HFFc6 (cell line): ENCODE data around the gene IFNG. TPM values are rescaled to one million over a fixed set of nuclear protein-coding genes. Genes with fewer than 3 reads are reported as not detected.

Experiments used
- DNase-seq: peaks from one replicate; pipeline ENCODE4 v3.0.0-alpha.2; 2018
- H3K27ac Mint-ChIP-seq: 2 replicates; pipeline ENCODE4 v1.8.0; 2020; ENCODE audit warnings: mild to moderate bottlenecking, mixed read lengths
- H3K27me3 Mint-ChIP-seq: 2 replicates; pipeline ENCODE4 v1.8.0; 2021; ENCODE audit warnings: mild to moderate bottlenecking, moderate library complexity, mixed read lengths; ENCODE audit not compliant: insufficient read depth
- H3K36me3 Mint-ChIP-seq: 2 replicates; pipeline ENCODE4 v1.8.0; 2021; ENCODE audit warnings: low read depth, mixed read lengths
- H3K4me1 Mint-ChIP-seq: 2 replicates; pipeline ENCODE4 v1.8.0; 2020; ENCODE audit warnings: low read depth, mixed read lengths
- H3K4me3 Mint-ChIP-seq: 2 replicates; pipeline ENCODE4 v1.8.0; 2020; ENCODE audit warnings: mild to moderate bottlenecking, moderate library complexity, mixed read lengths
- H3K9me3 Mint-ChIP-seq: 2 replicates; pipeline ENCODE4 v1.8.0; 2020; ENCODE audit warnings: mild to moderate bottlenecking, mixed read lengths
- total RNA-seq, 6 experiments: library from RNA; stranded (reverse); fragmentation: NEBNext Ultra II Directional; extraction: Animal tissue kit (Norgen Biotek cat#: 25700); gene quantifications; 2 replicates in 1 of 6; 3 replicates in 5 of 6; pipeline ENCODE4 v1.2.3, GENCODE V29; 2021
- TF ChIP-seq, protein P1 (sequence below): fragments of 200-600 bp; sonication (generic); IDR thresholded peaks from 2 replicates; pipeline ENCODE4 v1.5.0; 2021; ENCODE audit warnings: antibody characterized with exemption, mild to moderate bottlenecking

Gene IFNG
- total RNA-seq, 6 experiments from 2014 or later: not detected

DNA sequence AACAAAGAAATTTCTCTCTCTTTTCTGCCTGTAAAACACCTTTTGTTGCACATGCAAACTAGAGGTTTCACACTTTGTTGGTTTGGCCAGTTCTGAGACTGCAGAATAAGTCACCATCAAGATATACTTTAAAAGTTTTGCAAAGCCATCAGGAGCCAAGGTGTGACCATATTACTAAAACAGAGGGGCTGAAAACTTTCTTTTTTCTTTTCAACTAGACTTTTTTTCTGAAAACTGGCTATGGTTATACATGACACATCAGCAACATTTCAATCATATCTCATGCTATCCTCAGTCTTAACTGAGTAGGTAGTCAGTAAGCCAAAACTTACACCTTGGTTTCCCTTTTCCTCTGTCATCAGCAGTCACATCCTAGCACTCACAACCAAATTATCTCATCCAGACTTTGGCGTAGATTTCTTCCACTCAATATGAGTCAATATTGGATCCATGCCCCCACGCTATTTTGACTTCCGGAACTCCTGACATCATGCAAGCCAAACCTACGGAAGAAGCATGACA lies 4.1 kb upstream of the IFNG start:
- Mint-ChIP-seq H3K9me3 (no peaks in the 10 kb centered on the region), H3K27ac (no peak overlapping the region), H3K4me1 (no peaks in the 10 kb centered on the region), H3K4me3 (no peak overlapping the region), H3K36me3 (no peaks in the 10 kb centered on the region), H3K27me3 (peaks cover 2% of the 10 kb centered on the region; the same call in 1 of the 2 replicates)
- no peak for DNase-seq
- TF ChIP-seq, protein P1, sequence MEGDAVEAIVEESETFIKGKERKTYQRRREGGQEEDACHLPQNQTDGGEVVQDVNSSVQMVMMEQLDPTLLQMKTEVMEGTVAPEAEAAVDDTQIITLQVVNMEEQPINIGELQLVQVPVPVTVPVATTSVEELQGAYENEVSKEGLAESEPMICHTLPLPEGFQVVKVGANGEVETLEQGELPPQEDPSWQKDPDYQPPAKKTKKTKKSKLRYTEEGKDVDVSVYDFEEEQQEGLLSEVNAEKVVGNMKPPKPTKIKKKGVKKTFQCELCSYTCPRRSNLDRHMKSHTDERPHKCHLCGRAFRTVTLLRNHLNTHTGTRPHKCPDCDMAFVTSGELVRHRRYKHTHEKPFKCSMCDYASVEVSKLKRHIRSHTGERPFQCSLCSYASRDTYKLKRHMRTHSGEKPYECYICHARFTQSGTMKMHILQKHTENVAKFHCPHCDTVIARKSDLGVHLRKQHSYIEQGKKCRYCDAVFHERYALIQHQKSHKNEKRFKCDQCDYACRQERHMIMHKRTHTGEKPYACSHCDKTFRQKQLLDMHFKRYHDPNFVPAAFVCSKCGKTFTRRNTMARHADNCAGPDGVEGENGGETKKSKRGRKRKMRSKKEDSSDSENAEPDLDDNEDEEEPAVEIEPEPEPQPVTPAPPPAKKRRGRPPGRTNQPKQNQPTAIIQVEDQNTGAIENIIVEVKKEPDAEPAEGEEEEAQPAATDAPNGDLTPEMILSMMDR: no peak

DNA sequence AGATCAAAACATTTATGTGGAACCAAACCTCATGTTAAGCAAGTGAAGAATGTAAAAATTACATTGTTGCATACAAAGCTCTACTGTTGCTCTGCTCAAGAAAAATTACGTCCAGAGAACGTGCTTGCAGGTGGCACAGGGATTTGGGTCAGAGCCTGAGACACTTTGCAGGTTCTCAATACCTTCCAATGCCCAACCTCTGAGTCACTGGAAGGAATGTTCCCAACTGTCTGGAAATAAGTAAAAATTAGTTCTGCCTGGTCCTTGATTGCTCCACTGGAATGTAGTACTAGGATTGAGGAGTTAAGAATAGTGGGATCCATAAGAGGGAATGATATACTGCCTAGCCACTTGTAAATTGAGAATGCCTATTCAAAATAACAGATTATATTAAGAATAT lies 2.8 kb upstream of the IFNG start:
- TF ChIP-seq, protein P1: no peak
- no peak overlapping the region for H3K27ac Mint-ChIP-seq
- H3K27me3 Mint-ChIP-seq: no peaks in the 10 kb centered on the region
- H3K36me3 Mint-ChIP-seq: no peaks in the 10 kb centered on the region
- no peaks in the 10 kb centered on the region for H3K9me3 Mint-ChIP-seq
- H3K4me3 Mint-ChIP-seq: no peak overlapping the region
- no peaks in the 10 kb centered on the region for H3K4me1 Mint-ChIP-seq
- DNase-seq: no peak

DNA sequence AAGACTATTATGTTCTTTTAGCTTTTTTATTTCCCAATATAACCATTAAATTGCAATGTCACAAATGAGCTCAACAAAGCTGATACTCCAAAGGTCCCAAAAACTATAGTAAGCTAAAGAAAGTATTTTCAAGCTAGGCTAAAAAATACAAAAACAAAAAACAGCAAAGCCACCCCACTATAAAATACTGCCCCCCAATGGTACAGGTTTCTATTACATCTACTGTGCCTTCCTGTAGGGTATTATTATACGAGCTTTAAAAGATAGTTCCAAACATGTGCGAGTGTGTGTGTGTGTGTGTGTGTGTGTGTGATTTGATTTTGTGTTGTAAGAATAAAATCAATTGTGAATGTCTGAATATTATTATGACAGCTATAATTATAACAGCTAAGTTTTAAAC lies 1.1 kb downstream of the IFNG start:
- no peak overlapping the region for H3K4me3 Mint-ChIP-seq
- no peaks in the 10 kb centered on the region; the same call in none of the 2 replicates for H3K27me3 Mint-ChIP-seq
- TF ChIP-seq, protein P1: peak; percentile 78
- no peaks in the 10 kb centered on the region for H3K36me3 Mint-ChIP-seq
- no peaks in the 10 kb centered on the region for H3K9me3 Mint-ChIP-seq
- H3K27ac Mint-ChIP-seq: no peak overlapping the region
- no peaks in the 10 kb centered on the region for H3K4me1 Mint-ChIP-seq
- peak; percentile 22 for DNase-seq

DNA sequence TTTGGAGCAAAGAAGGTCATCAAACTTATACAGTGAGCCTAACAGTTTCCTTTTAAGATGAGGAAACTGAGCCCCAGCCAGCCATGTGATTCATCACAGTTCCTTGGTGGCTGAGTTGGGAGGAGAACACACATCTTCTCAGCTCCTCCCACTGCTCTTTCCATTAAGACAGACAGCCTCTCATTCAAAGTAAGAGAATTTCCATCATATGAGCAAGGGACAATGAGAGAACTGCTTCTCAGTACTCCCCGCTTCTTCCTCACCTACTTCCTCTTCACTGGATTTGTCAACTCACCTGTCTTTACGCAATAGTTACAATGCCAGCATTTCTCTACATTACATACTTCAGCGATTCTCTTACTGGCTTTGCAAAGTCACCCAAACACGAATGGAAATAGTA lies 2.2 kb downstream of the IFNG start:
- Mint-ChIP-seq H3K4me1 (no peaks in the 10 kb centered on the region), H3K27me3 (peaks cover 2% of the 10 kb centered on the region), H3K36me3 (no peaks in the 10 kb centered on the region), H3K4me3 (no peak overlapping the region), H3K9me3 (no peaks in the 10 kb centered on the region), H3K27ac (no peak overlapping the region)
- TF ChIP-seq, protein P1: no peak
- no peak for DNase-seq

DNA sequence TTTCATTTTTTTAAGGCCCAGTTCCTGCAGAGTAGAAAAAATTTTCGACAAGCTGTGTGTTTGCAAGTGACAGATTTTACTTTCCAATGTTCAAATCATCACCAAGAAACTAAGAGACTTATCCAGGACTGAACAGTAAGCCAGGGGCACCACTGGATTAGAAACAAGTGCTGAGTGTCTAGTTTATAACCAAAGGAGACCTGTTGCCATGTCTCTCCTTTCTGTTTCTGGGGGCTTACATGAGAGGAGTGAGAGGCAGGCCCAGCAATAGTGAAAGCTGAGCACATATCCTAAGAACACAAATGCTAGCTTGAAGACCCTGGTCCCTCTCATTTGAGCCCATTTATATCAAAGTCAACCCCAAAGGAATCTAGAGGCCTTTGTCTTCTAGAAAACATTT lies 2.9 kb downstream of the IFNG start:
- Mint-ChIP-seq H3K36me3 (no peaks in the 10 kb centered on the region), H3K27ac (no peak overlapping the region), H3K9me3 (no peaks in the 10 kb centered on the region), H3K4me1 (no peaks in the 10 kb centered on the region), H3K27me3 (peaks cover 2% of the 10 kb centered on the region), H3K4me3 (no peak overlapping the region)
- DNase-seq: no peak
- TF ChIP-seq, protein P1: no peak

DNA sequence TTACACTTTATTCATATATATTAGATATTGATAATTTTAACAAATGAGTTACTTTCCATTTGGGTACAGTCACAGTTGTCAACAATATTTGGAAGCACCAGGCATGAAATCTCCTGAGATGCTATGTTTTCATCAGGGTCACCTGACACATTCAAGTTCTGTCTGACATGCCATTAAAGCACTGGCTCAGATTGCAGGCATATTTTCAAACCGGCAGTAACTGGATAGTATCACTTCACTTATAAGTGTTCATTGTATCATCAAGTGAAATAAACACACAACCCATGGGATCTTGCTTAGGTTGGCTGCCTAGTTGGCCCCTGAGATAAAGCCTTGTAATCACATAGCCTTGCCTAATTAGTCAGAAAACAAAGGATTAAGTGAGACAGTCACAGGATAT lies 4.8 kb downstream of the IFNG start:
- no peaks in the 10 kb centered on the region for H3K9me3 Mint-ChIP-seq
- peaks cover 2% of the 10 kb centered on the region for H3K27me3 Mint-ChIP-seq
- TF ChIP-seq, protein P1: no peak
- DNase-seq: no peak
- no peaks in the 10 kb centered on the region for H3K4me1 Mint-ChIP-seq
- H3K36me3 Mint-ChIP-seq: no peaks in the 10 kb centered on the region
- H3K4me3 Mint-ChIP-seq: no peak overlapping the region
- H3K27ac Mint-ChIP-seq: no peak overlapping the region
